ENCODE measurements around the gene C1QTNF1. TPM values are rescaled to one million over a fixed set of nuclear protein-coding genes. Genes with fewer than 3 reads are reported as not detected.

C1QTNF1 gene
- total and polyA plus RNA-seq, 4 donors = 7.4 to 84.5 (median 30.0) TPM

DNA sequence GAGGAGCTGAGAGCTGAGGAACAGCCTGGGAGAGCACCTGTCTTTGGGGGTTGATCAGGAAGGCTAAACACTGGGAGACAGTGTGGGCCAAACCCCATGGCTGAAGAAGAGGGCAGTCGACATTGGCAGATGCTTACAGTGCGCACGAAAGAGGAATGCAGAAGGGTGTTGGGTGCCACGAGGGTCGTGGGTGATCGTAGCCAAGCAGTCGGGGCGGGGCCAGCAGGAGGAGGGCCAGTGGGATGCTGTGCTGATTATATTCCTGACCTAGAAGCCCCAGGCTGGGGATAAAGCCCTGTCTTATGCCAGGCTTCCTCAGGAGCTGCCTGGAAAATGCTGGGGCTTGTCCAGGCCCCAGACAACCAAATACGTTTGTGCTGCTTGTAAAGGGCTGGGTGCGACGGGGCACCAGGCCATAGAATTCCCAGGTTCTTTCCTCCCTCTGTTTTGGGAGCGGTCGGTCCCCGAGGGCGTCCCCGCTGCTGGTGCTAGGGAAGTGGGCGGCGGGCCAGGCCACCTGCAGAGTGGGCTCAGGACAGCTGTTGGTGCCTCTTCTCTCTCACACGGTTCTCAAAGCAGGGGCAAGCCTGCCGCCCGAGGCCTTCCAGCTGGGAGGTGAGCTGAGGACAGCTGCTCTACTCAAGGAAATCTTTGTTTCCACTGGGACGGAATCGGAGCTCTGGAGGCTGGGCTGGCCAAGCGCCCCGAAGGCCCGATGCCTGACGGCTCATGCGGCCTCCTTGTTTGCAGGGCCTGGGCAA lies 10.0 kb downstream of the C1QTNF1 start:
- no peak for ATAC-seq (ENCODE audit: insufficient read depth, low FRiP score)
- Histone ChIP-seq H3K4me1 (ENCODE audit: control insufficient read depth in 5 of 5, insufficient read depth in 5 of 5, low read length in 5 of 5) (peaks cover 0 to 5% (median 0%) of the 10 kb centered on the region in 5 donors), H3K27me3 (ENCODE audit: control insufficient read depth in 3 of 3, insufficient read depth in 3 of 3, low read length in 2 of 3) (peaks cover 0 to 6% (median 0%) of the 10 kb centered on the region in 3 donors), H3K9ac (ENCODE audit: insufficient read depth in 1 of 2, low read length in 2 of 2) (no peak overlapping the region), H3K36me3 (ENCODE audit: control insufficient read depth in 4 of 4, insufficient read depth in 4 of 4, low read length in 4 of 4) (no peaks in the 10 kb centered on the region), H3K27ac (ENCODE audit: low read depth in 1 of 2, low read length in 1 of 2) (no peak overlapping the region), H3K9me3 (ENCODE audit: control insufficient read depth in 4 of 4, insufficient read depth in 3 of 4, low read length in 3 of 4) (peaks cover 0 to 2% (median 0%) of the 10 kb centered on the region in 4 donors), H3K4me3 (no peak overlapping the region)
- 72 to 90% methylated on average over 24 to 28 of the region's 28 CpGs for WGBS, 2 donors
- peak in 2 of 3 donors; percentile 45 to 47 for DNase-seq
- TF ChIP-seq, protein P1, sequence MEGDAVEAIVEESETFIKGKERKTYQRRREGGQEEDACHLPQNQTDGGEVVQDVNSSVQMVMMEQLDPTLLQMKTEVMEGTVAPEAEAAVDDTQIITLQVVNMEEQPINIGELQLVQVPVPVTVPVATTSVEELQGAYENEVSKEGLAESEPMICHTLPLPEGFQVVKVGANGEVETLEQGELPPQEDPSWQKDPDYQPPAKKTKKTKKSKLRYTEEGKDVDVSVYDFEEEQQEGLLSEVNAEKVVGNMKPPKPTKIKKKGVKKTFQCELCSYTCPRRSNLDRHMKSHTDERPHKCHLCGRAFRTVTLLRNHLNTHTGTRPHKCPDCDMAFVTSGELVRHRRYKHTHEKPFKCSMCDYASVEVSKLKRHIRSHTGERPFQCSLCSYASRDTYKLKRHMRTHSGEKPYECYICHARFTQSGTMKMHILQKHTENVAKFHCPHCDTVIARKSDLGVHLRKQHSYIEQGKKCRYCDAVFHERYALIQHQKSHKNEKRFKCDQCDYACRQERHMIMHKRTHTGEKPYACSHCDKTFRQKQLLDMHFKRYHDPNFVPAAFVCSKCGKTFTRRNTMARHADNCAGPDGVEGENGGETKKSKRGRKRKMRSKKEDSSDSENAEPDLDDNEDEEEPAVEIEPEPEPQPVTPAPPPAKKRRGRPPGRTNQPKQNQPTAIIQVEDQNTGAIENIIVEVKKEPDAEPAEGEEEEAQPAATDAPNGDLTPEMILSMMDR (IDR thresholded peaks at IDR 0.05; ENCODE audit: control extremely low read depth, extremely low read depth) = no peak

DNA sequence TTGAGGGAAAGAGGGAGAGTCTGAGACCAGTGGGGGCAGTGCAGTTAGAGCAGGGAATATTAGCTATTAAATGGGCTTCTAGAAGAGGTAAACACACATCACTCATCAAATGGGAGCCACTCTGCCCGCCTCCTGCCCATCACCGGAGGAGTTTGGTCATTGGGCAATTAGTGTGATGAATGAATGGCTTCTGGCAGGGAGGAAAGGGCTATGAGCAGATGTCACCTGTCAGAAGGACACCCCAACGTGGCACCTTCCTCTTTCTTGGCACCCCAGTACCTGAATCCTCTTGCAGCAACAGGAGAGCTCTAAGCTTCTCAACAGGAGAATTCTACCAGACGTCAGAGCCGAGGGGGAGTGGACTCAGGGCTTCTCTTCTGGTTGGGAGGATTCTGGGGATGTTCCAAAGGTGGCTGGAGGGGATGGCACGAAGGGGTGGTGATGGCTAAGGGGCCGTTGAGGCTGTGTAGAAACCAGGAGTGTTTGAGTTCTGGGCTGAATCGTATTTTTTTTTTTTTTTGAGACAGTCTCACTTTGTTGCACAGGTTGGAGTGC lies 11.0 kb downstream of the C1QTNF1 start:
- Histone ChIP-seq H3K27me3 (ENCODE audit: control insufficient read depth in 3 of 3, insufficient read depth in 3 of 3, low read length in 2 of 3) (no peaks in the 10 kb centered on the region), H3K9ac (ENCODE audit: insufficient read depth in 1 of 2, low read length in 2 of 2) (no peak overlapping the region), H3K27ac (ENCODE audit: low read depth in 1 of 2, low read length in 1 of 2) (no peak overlapping the region), H3K4me1 (ENCODE audit: control insufficient read depth in 5 of 5, insufficient read depth in 5 of 5, low read length in 5 of 5) (peaks cover 0 to 5% (median 0%) of the 10 kb centered on the region in 5 donors), H3K4me3 (no peak overlapping the region), H3K9me3 (ENCODE audit: control insufficient read depth in 4 of 4, insufficient read depth in 3 of 4, low read length in 3 of 4) (no peaks in the 10 kb centered on the region), H3K36me3 (ENCODE audit: control insufficient read depth in 4 of 4, insufficient read depth in 4 of 4, low read length in 4 of 4) (no peaks in the 10 kb centered on the region)
- WGBS, 2 donors = 82 to 85% methylated on average over 8 of the region's 8 CpGs
- no peak for ATAC-seq (ENCODE audit: insufficient read depth, low FRiP score)
- no peak for DNase-seq
- TF ChIP-seq, protein P1 (IDR thresholded peaks at IDR 0.05; ENCODE audit: control extremely low read depth, extremely low read depth) = no peak

DNA sequence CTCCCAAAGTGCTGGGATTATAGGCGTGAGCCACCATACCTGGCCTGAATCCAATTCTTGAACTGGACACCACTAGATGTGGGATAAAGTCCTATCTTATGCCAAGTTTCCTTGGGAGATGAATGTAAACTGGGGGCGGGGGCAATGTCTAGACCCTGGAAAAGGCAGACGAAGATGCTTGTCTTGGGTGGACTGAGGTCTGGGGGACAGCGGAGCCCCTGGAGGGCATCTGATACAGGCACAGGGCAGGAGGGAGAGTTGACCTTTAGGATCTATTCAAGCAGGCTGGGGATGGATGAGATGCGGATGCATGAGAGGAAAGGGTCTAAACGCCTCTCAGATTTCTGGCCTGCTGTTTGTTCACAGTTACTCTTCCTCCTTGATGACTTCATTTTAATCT lies 11.7 kb downstream of the C1QTNF1 start:
- ATAC-seq (ENCODE audit: insufficient read depth, low FRiP score) (no peak), DNase-seq (no peak)
- no peak overlapping the region for H3K27ac ChIP-seq (ENCODE audit: low read depth in 1 of 2, low read length in 1 of 2)
- H3K9ac ChIP-seq (ENCODE audit: insufficient read depth in 1 of 2, low read length in 2 of 2) = no peak overlapping the region
- no peaks in the 10 kb centered on the region for H3K27me3 ChIP-seq (ENCODE audit: control insufficient read depth in 3 of 3, insufficient read depth in 3 of 3, low read length in 2 of 3)
- peaks cover 0 to 5% (median 0%) of the 10 kb centered on the region in 5 donors for H3K4me1 ChIP-seq (ENCODE audit: control insufficient read depth in 5 of 5, insufficient read depth in 5 of 5, low read length in 5 of 5)
- no peak overlapping the region for H3K4me3 ChIP-seq
- H3K9me3 ChIP-seq (ENCODE audit: control insufficient read depth in 4 of 4, insufficient read depth in 3 of 4, low read length in 3 of 4) = no peaks in the 10 kb centered on the region
- WGBS, 2 donors = 93 to 95% methylated on average over 6 of the region's 6 CpGs
- TF ChIP-seq, protein P1 (IDR thresholded peaks at IDR 0.05; ENCODE audit: control extremely low read depth, extremely low read depth) = no peak
- H3K36me3 ChIP-seq (ENCODE audit: control insufficient read depth in 4 of 4, insufficient read depth in 4 of 4, low read length in 4 of 4) = no peaks in the 10 kb centered on the region
